SK-N-SH treated with all-trans-retinoic acid at 6 μM for 48 hours (cell line): ENCODE results near the gene RNF26.

ENCODE experiments used
- ARNTL ChIP-seq: fragments of 450-650 bp; formaldehyde crosslinking; IDR thresholded peaks from 2 replicates; pipeline ENCODE4 v1.5.0; 2020; ENCODE audit warnings: low read depth, mild to moderate bottlenecking, moderate library complexity, borderline replicate concordance
- ZFP3 ChIP-seq: fragments of 250-450 bp; sonication (Bioruptor Pico); IDR thresholded peaks from 2 replicates; pipeline ENCODE4 v1.5.0; 2020; ENCODE audit warnings: mild to moderate bottlenecking, moderate library complexity

DNA sequence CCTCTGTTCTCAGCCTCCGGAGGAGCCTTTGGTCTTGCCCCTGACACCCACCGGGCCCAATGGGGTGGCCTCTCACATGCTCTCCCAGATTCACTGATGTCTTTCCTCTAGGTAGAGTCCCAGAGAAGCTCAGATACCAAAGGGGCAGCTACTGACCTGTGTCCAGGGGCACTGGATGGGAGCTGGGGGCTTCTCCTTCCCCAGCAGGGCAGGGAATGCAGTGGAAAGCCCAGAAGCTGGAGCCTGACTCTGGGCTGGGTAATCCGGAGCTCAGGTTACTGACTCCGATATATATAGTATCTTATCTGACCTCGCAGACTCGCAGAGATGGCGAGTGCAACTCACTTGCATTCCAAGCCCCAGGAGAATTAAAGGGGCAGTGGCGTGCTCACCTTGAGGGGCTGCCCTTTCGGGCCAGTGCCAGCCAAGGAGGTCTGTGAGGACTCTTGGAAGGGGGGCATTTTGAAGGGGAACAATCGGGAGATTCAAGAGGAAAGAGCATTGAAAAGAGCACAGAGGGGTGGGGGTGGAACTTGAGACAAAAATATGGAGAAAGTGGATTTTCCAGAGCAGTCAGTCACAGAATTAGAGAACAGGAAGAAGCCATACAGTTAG is 44.6 kb downstream of the RNF26 start:
- TF ChIP-seq ARNTL (CRISPR knock-in tag) = no peak
- no peak for TF ChIP-seq ZFP3
